Esophagus muscularis mucosa (tissue), 3 donors: ENCODE measurements around the gene ENDOU.

Source experiments
- CTCF ChIP-seq, 3 experiments: fragments of 200-600 bp in 2 of 3; fragments of 450-650 bp in 1 of 3; sonication (generic) in 2 of 3; IDR thresholded peaks; one replicate each; pipeline ENCODE4 v1.5.1; 2017 to 2019; ENCODE audit warnings: antibody characterized with exemption in 3 of 3, mild to moderate bottlenecking in 2 of 3, moderate library complexity in 1 of 3
- POLR2A ChIP-seq: fragments of 450-650 bp; IDR thresholded peaks from one replicate; pipeline ENCODE4 v1.6.1; 2017; ENCODE audit warnings: antibody characterized with exemption, moderate library complexity, mild to moderate bottlenecking, low read depth
- POLR2AphosphoS5 ChIP-seq, 2 donors: sonication (generic); formaldehyde crosslinking; IDR thresholded peaks; one replicate each; pipeline ENCODE4 v1.6.1; 2017; ENCODE audit warnings: antibody characterized with exemption in 2 of 2

DNA sequence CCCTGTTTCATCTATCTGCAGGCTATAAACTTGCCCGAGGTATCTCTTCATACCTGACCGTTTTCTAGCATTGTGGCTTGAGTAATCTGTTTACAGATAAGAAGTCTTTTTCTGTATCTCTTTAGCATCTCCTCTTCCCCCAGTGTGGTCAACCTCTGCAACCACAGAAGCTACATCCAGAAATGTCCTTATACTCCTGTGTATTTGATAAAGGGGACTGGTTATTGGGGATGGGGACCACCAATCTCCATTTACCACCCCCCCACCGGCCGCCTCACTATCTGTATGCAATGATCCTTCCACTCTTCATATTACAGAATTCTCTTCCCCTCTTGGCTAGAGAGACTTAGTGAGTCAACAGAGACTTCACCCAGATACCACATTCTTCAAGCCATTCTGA, 16.1 kb downstream of the ENDOU start:
- TF ChIP-seq CTCF (IDR thresholded peaks at IDR 0.05) (no peak), POLR2A (no peak), POLR2AphosphoS5 (IDR thresholded peaks at IDR 0.05) (no peak)
